HG02588 (cell line): ENCODE data around the gene CPLX1.

Experiments
- ATAC-seq: cut with Tn5 transposase; IDR thresholded peaks from one replicate; pipeline ENCODE4 v1.9.1; 2021; ENCODE audit warnings: mild to moderate bottlenecking, moderate library complexity; ENCODE audit not compliant: unreplicated experiment

CPLX1 gene

GRCh38 chr4:825971-826330 is at the start of gene CPLX1:
TSS of gene CPLX1 (minus strand) at chr4:826129. CDS start at chr4:824522, 1,607 bp downstream.
- no peak for ATAC-seq

- no peak for ATAC-seq
Observed at GRCh38 chr4:874971-875817, 49.3 kb upstream of the CPLX1 start.

GRCh38 chr4:874056-874455 is 48.1 kb upstream of the CPLX1 start:
- no peak for ATAC-seq

- no peak for ATAC-seq
Observed at GRCh38 chr4:872241-872981, 46.5 kb upstream of the CPLX1 start.

- ATAC-seq: no peak
Observed at GRCh38 chr4:871484-871883, 45.6 kb upstream of the CPLX1 start.

GRCh38 chr4:870951-871350 is 45.0 kb upstream of the CPLX1 start:
- ATAC-seq: no peak

- ATAC-seq: no peak
Observed at GRCh38 chr4:869776-870175, 43.8 kb upstream of the CPLX1 start.

- no peak for ATAC-seq
Observed at GRCh38 chr4:868421-868820, 42.5 kb upstream of the CPLX1 start.

- no peak for ATAC-seq
Observed at GRCh38 chr4:867526-868250, 41.8 kb upstream of the CPLX1 start.

- no peak for ATAC-seq
Observed at GRCh38 chr4:866761-867390, 40.9 kb upstream of the CPLX1 start.

- no peak for ATAC-seq
Observed at GRCh38 chr4:866068-866760, 40.3 kb upstream of the CPLX1 start.

- no peak for ATAC-seq
Observed at GRCh38 chr4:865572-865971, 39.6 kb upstream of the CPLX1 start.

- no peak for ATAC-seq
Observed at GRCh38 chr4:865121-865465, 39.2 kb upstream of the CPLX1 start.

GRCh38 chr4:864456-865120 is 38.7 kb upstream of the CPLX1 start:
- no peak for ATAC-seq

- ATAC-seq: no peak
Observed at GRCh38 chr4:860561-860960, 34.6 kb upstream of the CPLX1 start.

GRCh38 chr4:859496-859895 is 33.6 kb upstream of the CPLX1 start:
- no peak for ATAC-seq

GRCh38 chr4:858831-859451 is 33.0 kb upstream of the CPLX1 start:
- ATAC-seq: no peak

GRCh38 chr4:858041-858481 is 32.1 kb upstream of the CPLX1 start:
- ATAC-seq: no peak

- no peak for ATAC-seq
Observed at GRCh38 chr4:857461-857860, 31.5 kb upstream of the CPLX1 start.
